Left ventricle myocardium inferior (tissue), 1 donor: ENCODE data around the gene METTL25B. TPM values are rescaled to one million over a fixed set of nuclear protein-coding genes. Genes with fewer than 3 reads are reported as not detected.
"Not testable (repeated sequence)": the region's sequence is repeated elsewhere in the genome, so short reads cannot be mapped to it uniquely, and the experiment has no call there.

ENCODE experiments used
- DNase-seq: peaks from one replicate; pipeline ENCODE4 v3.0.0-alpha.2; 2020
- H3K27ac ChIP-seq: fragments of 200-600 bp; replicated peaks from 2 replicates; pipeline ENCODE4 v1.8.0; 2021
- H3K27me3 ChIP-seq: fragments of 200-600 bp; 2 replicates; pipeline ENCODE4 v1.8.0; 2021; ENCODE audit warnings: low read depth
- H3K36me3 ChIP-seq: fragments of 200-600 bp; 2 replicates; pipeline ENCODE4 v1.8.0; 2021
- H3K4me1 ChIP-seq: fragments of 200-600 bp; 2 replicates; pipeline ENCODE4 v1.8.0; 2021
- H3K4me3 ChIP-seq: fragments of 200-600 bp; 2 replicates; pipeline ENCODE4 v1.8.0; 2021; ENCODE audit warnings: mild to moderate bottlenecking, moderate library complexity
- H3K9me3 ChIP-seq: fragments of 200-600 bp; replicated peaks from 2 replicates; pipeline ENCODE4 v1.8.0; 2021
- CTCF ChIP-seq: fragments of 200-600 bp; IDR thresholded peaks from 2 replicates; pipeline ENCODE4 v1.8.0; 2021; ENCODE audit warnings: antibody characterized with exemption, mild to moderate bottlenecking, borderline replicate concordance
- intact Hi-C: fragments of 100-400 bp; cut with micrococcal nuclease; formaldehyde crosslinking; loops from one replicate; pipeline ENCODE4 v1.11.0; 2022
- total RNA-seq: library from RNA; stranded (reverse); fragmentation: NEBNext Ultra II Directional; extraction: Animal tissue kit (Norgen Biotek cat#: 25700); gene quantifications from one replicate; pipeline ENCODE4 v1.2.1, GENCODE V29; 2021
- donor health status: DM: no; HTN: yes; CAD: no; lungs with severe emphysema.

METTL25B gene
- total RNA-seq, 1 donor from 2014 or later, result 18.1 TPM

- intact Hi-C loops, result no loop called here
Observed at GRCh38 chr1:156751757-156752481, 23.6 kb downstream of the METTL25B start.

DNA sequence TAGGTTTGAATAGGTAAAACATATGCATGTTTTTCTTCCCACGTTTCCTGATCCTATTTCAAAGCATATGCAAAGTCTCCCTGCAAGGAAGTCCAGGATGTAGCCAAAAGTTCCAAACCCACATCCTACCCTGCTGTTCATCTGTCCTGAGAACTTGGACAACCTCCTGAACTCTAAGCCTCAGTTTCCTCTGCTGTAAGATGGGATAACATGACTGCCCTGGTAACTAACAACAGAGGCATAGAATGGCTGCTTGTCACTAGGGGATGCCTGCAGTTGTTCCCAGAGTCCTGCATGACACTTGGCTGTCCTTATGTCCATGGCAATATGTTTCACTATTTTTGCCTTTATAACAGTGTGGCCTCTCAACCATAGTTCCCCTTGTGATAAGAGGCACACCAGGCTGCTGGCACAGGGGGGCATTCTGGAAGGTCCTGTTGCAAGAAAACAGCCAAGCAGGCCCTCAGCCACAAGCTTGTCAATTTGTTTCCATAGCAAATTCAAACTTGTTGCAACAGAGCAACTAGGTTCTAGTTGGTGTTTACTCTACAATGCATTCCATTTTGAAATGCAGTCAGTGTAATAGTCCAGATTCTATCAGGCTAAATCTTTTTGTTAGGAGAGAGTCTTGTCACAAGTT, 24.7 kb downstream of the METTL25B start:
- H3K4me1 ChIP-seq, result peaks cover 61% of the 10 kb centered on the region
- no peak for DNase-seq
- intact Hi-C loops, result no loop called here
- H3K4me3 ChIP-seq, result peak overlapping the region; percentile 99
- H3K9me3 ChIP-seq, result no peaks in the 10 kb centered on the region
- no peak for TF ChIP-seq CTCF
- no peaks in the 10 kb centered on the region for H3K27me3 ChIP-seq
- peak overlapping the region; percentile 98 for H3K27ac ChIP-seq
- H3K36me3 ChIP-seq, result no peaks in the 10 kb centered on the region

More at GRCh38 chr1:156751757-156752481, 23.6 kb downstream of the METTL25B start:
- no peak for TF ChIP-seq CTCF
- H3K9me3 ChIP-seq, result no peaks in the 10 kb centered on the region
- no peaks in the 10 kb centered on the region for H3K27me3 ChIP-seq
- DNase-seq, result peak; percentile 99
- peaks cover 69% of the 10 kb centered on the region for H3K4me1 ChIP-seq
- H3K4me3 ChIP-seq, result peak overlapping the region; percentile 99
- no peaks in the 10 kb centered on the region for H3K36me3 ChIP-seq
- H3K27ac ChIP-seq, result peak overlapping the region; percentile 98

GRCh38 chr1:156754219-156754618, 25.9 kb downstream of the METTL25B start:
- H3K27me3 ChIP-seq, result no peaks in the 10 kb centered on the region
- no peaks in the 10 kb centered on the region for H3K9me3 ChIP-seq
- H3K27ac ChIP-seq, result no peak overlapping the region
- no peak for TF ChIP-seq CTCF
- no peaks in the 10 kb centered on the region for H3K36me3 ChIP-seq
- H3K4me3 ChIP-seq, result no peak overlapping the region
- H3K4me1 ChIP-seq, result peaks cover 48% of the 10 kb centered on the region
- intact Hi-C loops, result no loop called here
- DNase-seq, result no peak

DNA sequence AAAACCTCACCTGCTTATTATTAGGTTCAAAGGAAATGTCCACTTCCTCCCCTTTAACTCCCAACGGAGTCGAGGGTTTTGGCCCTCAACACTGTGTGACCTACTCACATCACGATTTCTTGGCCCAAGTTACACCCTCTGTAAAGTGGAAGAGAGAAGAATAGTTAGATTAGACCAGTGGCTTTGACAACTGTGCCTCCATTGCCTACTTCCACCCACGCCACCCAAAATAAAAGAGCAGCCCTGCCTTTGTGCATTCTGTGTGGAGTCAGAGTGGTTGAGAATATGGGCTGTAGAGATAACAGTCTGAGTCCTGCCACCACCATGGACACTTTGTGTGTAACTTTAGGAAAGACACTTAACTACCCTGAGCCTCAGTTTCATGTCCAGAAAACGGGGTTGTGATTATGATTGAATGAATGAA, 27.3 kb downstream of the METTL25B start:
- Histone ChIP-seq H3K4me3 (no peak overlapping the region), H3K36me3 (no peaks in the 10 kb centered on the region), H3K4me1 (peaks cover 35% of the 10 kb centered on the region), H3K9me3 (no peaks in the 10 kb centered on the region), H3K27me3 (no peaks in the 10 kb centered on the region), H3K27ac (peak overlapping the region; percentile 40)
- no peak for DNase-seq
- intact Hi-C loops, result no loop called here
- no peak for TF ChIP-seq CTCF

- intact Hi-C loops, result no loop called here
- H3K27ac ChIP-seq, result no peak overlapping the region
- no peaks in the 10 kb centered on the region for H3K36me3 ChIP-seq
- H3K27me3 ChIP-seq, result no peaks in the 10 kb centered on the region
- DNase-seq, result no peak
- no peak for TF ChIP-seq CTCF
- no peaks in the 10 kb centered on the region for H3K9me3 ChIP-seq
- H3K4me1 ChIP-seq, result peaks cover 30% of the 10 kb centered on the region
- no peak overlapping the region for H3K4me3 ChIP-seq
Observed at GRCh38 chr1:156756355-156756754, 28.1 kb downstream of the METTL25B start.

DNA sequence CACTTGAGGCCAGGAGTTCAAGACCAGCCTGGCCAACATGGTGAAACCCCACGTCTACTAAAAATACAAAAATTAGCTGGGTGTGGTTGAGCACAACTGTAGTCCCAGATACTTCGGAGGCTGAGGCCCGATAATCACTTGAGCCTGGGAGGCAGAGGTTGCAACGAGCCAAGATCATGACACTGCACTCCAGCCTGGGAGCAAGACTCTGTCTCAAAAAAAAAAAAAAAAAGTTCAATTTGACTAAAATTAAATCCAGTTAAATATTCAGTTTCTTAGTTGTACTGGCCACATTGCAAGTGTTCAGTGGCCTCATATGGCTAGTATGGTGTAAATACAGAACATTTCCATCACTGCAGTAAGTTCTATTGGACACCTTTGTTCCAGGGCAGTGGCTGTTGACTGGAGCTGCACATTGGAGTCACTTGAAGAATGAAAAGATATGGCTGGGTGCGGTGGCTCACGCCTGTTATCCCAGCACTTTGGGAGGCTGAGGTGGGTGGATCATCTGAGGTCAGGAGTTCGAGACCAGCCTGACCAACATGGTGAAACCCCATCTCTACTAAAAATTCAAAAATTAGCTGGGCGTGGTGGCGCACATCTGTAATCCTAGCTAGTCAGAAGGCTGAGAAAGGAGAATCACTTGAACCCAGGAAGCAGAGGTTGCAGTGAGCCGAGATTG, 29.4 kb downstream of the METTL25B start:
- H3K27ac ChIP-seq, H3K9me3 ChIP-seq, DNase-seq, intact Hi-C loops, H3K27me3 ChIP-seq, H3K36me3 ChIP-seq, H3K4me3 ChIP-seq: not testable (repeated sequence)
- peaks cover 20% of the 10 kb centered on the region for H3K4me1 ChIP-seq
